ENCODE data around the gene ZSWIM1.
A peak's percentile ranks its signal among the peaks of the same experiment; 100 is the strongest.
"Not testable (repeated sequence)": the region's sequence is repeated elsewhere in the genome, so short reads cannot be mapped to it uniquely, and the experiment has no call there.

The ZSWIM1 gene

DNA sequence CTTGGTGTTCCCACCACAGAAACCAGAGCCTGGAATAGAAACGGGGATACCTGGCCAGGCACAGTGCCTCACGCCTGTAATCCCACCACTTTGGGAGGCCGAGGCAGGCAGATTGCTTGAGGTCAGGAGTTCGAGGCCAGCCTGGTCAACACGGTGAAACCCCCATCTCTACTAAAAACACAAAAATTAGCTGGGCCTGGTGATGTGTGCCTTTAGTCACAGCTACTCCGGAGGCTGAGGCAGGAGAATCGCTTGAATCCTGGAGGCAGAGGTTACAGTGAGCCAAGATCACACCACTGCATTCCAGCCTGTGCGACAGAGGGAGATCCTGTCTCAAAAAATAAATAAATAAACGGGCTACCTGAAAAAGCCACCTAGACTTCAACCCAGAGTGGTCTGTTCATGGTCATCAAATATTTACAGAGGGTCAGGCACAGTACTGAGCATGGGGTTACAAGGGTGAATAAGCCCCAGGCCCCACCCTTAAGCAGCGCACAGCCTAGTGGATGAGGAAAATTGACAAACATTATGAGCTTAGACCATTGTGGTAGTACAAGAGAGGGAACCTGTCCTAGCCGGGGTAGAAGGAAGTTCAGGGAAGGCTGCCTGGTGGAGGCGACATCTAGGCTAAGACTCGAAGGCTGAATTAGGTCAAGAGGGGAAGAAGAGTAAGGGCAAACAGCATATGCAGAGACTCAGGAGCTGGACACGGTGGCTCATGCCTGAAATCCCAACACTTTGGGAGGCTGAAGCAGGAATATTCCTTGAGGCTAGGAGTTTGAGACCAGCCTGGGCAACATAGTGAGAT is 46.2 kb downstream of the ZSWIM1 start:
- TF ChIP-seq, protein P1, sequence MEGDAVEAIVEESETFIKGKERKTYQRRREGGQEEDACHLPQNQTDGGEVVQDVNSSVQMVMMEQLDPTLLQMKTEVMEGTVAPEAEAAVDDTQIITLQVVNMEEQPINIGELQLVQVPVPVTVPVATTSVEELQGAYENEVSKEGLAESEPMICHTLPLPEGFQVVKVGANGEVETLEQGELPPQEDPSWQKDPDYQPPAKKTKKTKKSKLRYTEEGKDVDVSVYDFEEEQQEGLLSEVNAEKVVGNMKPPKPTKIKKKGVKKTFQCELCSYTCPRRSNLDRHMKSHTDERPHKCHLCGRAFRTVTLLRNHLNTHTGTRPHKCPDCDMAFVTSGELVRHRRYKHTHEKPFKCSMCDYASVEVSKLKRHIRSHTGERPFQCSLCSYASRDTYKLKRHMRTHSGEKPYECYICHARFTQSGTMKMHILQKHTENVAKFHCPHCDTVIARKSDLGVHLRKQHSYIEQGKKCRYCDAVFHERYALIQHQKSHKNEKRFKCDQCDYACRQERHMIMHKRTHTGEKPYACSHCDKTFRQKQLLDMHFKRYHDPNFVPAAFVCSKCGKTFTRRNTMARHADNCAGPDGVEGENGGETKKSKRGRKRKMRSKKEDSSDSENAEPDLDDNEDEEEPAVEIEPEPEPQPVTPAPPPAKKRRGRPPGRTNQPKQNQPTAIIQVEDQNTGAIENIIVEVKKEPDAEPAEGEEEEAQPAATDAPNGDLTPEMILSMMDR (IDR thresholded peaks at IDR 0.05) = no peak
- no peak for TF ChIP-seq ZFX (IDR thresholded peaks at IDR 0.05; ENCODE audit: borderline replicate concordance)
- H3K27ac ChIP-seq = no peak overlapping the region

DNA sequence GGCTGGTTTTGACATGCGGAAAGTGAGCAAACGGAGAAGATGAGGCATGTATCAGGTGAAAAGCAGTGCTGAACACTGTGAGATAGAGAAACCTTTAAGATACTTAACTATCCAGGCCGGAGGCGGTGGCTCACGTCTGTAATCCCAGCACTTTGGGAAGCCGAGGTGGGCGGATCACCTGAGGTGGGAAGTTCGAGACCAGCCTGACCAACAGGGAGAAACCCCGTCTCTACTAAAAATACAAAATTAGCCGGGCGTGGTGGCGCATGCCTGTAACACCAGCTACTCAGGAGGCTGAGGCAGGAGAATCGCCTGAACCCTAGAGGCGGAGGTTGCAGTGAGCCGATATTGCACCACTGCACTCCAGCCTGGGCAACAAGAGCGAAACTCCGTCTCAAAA is 50.7 kb downstream of the ZSWIM1 start:
- not testable (repeated sequence) for H3K27ac ChIP-seq

DNA sequence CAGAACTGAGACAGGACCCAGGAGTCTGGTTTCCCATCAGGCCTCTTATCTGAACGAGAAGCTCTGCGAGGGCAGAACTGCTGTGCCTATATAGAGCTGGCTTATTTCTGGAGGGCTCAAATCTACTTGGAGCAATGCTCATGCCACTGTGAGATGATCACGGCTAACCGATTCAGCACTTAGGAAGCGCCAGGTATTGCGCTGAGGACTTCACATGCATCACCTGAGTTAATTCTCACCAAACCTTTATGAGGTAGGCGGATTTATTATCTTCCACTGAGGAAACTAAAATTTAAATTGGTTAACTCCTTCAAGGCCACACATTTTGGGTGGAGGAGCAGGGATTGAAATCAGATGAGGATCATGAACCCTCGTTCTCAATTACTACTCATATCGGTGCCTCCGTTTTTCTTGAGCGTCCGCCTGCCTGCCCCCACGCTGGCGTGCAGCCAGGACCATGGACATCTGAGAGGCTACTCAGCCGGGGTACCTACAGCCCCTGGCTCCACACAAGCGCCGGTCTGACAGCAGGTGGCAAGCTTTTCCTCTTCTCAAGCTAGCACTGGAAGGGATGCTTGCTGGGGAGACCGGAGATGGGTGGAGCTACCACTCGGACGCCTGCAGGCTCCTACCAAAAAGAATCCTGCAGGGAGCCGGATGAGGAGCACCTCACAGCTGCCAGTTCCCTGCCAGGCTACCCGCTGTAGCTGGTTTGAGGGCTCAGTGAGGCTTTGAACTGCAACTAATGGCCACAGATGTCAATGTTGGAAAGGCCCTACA is 52.4 kb downstream of the ZSWIM1 start:
- TF ChIP-seq, protein P1 (IDR thresholded peaks at IDR 0.05) = 0 out of 2 replicates have a peak, but pooled peaks have one; percentile 5
- TF ChIP-seq ZFX (IDR thresholded peaks at IDR 0.05; ENCODE audit: borderline replicate concordance) = no peak
- peak overlapping the region; percentile 98 for H3K27ac ChIP-seq

DNA sequence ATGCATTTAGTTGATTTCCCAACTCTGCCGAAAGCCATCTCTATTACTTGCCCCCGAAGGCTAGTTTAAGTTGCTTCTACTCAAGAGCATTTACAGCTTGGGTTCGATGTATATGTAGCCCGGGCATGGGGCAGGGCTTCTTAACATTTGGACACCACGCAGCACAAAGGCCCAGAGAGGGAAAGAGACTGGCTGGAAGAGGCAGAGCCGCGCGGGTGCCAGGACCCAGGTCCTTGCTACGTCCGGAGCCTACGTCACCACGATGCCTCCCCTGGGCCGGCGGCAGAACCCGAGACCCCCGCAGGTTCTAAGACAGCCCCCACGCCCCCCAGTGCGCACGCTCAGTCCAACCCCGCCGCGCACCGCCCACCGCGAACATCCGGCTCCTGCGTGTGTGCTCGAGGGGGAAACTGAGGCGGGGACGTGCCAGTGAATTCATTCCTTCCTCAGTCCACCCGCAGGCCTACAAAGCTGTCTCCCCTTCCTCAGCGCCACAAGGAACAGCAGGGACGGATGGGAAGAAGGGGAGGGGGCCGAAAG is 53.1 kb downstream of the ZSWIM1 start:
- peak overlapping the region; percentile 98 for H3K27ac ChIP-seq
- TF ChIP-seq, protein P1 (IDR thresholded peaks at IDR 0.05) = no peak
- TF ChIP-seq ZFX (IDR thresholded peaks at IDR 0.05; ENCODE audit: borderline replicate concordance) = no peak
